Pancreas (tissue), 10 donors: ENCODE results near the gene PSTPIP2. TPM values are rescaled to one million over a fixed set of nuclear protein-coding genes. Genes with fewer than 3 reads are reported as not detected.

Source experiments
- ATAC-seq, 4 donors: fragments of 200-7000 bp; cut with Tn5 transposase; one replicate each; pipeline versions ENCODE4 v1.8.0 to v1.9.1; 2020; ENCODE audit warnings: mild to moderate bottlenecking in 4 of 4, moderate library complexity in 4 of 4
- DNase-seq, 6 donors: peaks; one replicate each; pipeline ENCODE4 v3.0.0-alpha.2; 2020
- FAIRE-seq: peaks from 2 replicates; lab custom pipeline; 2012; peaks lifted over from hg19 to GRCh38; lab: Jason Lieb, UNC
- H3K27ac ChIP-seq, 4 donors: fragments of 200-600 bp; sonication (generic); 1 replicate in 3 of 4; 2 replicates in 1 of 4; pipeline versions ENCODE4 v1.5.0 to v1.8.0; 2020
- H3K27me3 ChIP-seq, 4 donors: fragments of 200-600 bp; one replicate each; pipeline ENCODE4 v1.8.0; 2021
- H3K36me3 ChIP-seq, 3 donors: fragments of 200-600 bp; sonication (generic) in 1 of 3; one replicate each; pipeline versions ENCODE4 v1.5.0 to v1.8.0; 2020 to 2021
- H3K4me1 ChIP-seq, 3 donors: fragments of 200-600 bp; one replicate each; pipeline ENCODE4 v1.8.0; 2021
- H3K4me3 ChIP-seq, 4 donors: fragments of 200-600 bp; sonication (generic) in 2 of 4; one replicate each; pipeline versions ENCODE4 v1.5.0 to v1.8.0; 2020 to 2021
- H3K9me3 ChIP-seq, 4 donors: fragments of 200-600 bp; one replicate each; pipeline ENCODE4 v1.8.0; 2021
- CTCF ChIP-seq, 4 donors: fragments of 200-600 bp; sonication (generic) in 3 of 4; IDR thresholded peaks; one replicate each; pipeline versions ENCODE4 v1.5.0 to v1.8.0; 2021; ENCODE audit warnings: antibody characterized with exemption in 4 of 4
- WGBS, 2 donors: extraction: QIAGEN DNeasy Blood & Tissue Kit; methylation state at CpG; one replicate each; pipeline ENCODE4 v1.1.7; 2013; 5-methylcytosine and 5-hydroxymethylcytosine counted together
- intact Hi-C, 3 donors: fragments of 100-400 bp; cut with DNase I; formaldehyde crosslinking; loops; one replicate each; pipeline versions ENCODE4 v1.11.1 to v1.14.2; 2022
- polyA plus RNA-seq, 2 donors: library from polyadenylated mRNA; stranded (reverse); fragments of 200-250 nt; gene quantifications; one replicate each; pipeline ENCODE4 v1.2.3, GENCODE V29; 2013
- total RNA-seq, 6 donors: library from RNA; stranded (reverse); fragmentation: NEBNext Ultra II Directional in 4 of 6; extraction: Animal tissue kit (Norgen Biotek cat#: 25700) in 4 of 6; gene quantifications; one replicate each; pipeline versions ENCODE4 v1.2.1 to v1.2.4, GENCODE V29; 2021 to 2023
- donor health status: healthy with polysubstance abuse.
- donor health status: DM: no; HTN: no; CAD: no; lungs with moderate emphysema.
- donor health status: DM: no; HTN: no; CAD: no.
- donor health status: control.
- donor health status: control.
- donor health status: Bipolar disorder and iron deficiency.
- donor health status: DM: yes; HTN: yes; CAD: no.
- donor health status: DM: no; HTN: no; CAD: no.
- donor health status: DM: no; HTN: no; CAD: no.
- donor health status: DM: yes; HTN: yes; CAD: no.

The PSTPIP2 gene
- total and polyA plus RNA-seq, 8 donors: 2.0 to 8.5 (median 2.4) TPM

- WGBS, 2 donors: 58 to 69% methylated on average over 1 of the region's 1 CpG
- intact Hi-C loops: no loop called here
- no peak for FAIRE-seq
Measured at GRCh38 chr18:46001074-46001473, 71.0 kb downstream of the PSTPIP2 start.

GRCh38 chr18:45999536-45999935, 72.5 kb downstream of the PSTPIP2 start:
- intact Hi-C loops: no loop called here
- Histone ChIP-seq H3K27ac (no peak overlapping the region), H3K27me3 (no peaks in the 10 kb centered on the region), H3K9me3 (no peaks in the 10 kb centered on the region), H3K4me3 (no peak overlapping the region), H3K4me1 (no peaks in the 10 kb centered on the region), H3K36me3 (no peaks in the 10 kb centered on the region)
- 77 to 85% methylated on average over 3 of the region's 3 CpGs for WGBS, 2 donors
- no peak for ATAC-seq
- no peak for TF ChIP-seq CTCF (IDR thresholded peaks at IDR 0.05)
- FAIRE-seq: no peak
- no peak for DNase-seq

More at GRCh38 chr18:46001074-46001473, 71.0 kb downstream of the PSTPIP2 start:
- ATAC-seq (no peak), DNase-seq (no peak)
- no peaks in the 10 kb centered on the region for H3K36me3 ChIP-seq
- no peak overlapping the region for H3K4me3 ChIP-seq
- H3K27me3 ChIP-seq: no peaks in the 10 kb centered on the region
- H3K4me1 ChIP-seq: no peaks in the 10 kb centered on the region
- no peak for TF ChIP-seq CTCF (IDR thresholded peaks at IDR 0.05)
- no peak overlapping the region for H3K27ac ChIP-seq
- no peaks in the 10 kb centered on the region for H3K9me3 ChIP-seq

DNA sequence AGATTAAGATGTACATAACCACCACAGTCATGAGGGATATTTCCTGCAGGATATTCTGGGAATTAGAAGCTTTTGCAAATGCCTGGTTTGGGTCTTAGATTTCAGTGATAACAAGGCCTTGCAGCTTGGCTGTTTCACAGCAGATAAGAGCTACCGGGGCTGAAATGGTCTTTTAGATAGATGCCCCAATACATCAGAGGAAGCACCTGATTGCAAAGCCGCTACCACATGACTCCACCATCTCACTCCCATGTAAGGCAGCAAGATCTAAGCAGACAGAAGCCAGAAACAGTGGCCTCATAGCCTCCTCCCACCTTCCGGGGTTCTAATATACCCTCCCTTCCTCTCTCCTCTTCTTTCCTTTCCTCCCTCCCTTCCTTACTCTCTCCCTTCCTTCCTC, 73.8 kb downstream of the PSTPIP2 start:
- no peak for FAIRE-seq
- Histone ChIP-seq H3K9me3 (no peaks in the 10 kb centered on the region), H3K27ac (no peak overlapping the region), H3K27me3 (no peaks in the 10 kb centered on the region), H3K4me1 (no peaks in the 10 kb centered on the region), H3K4me3 (no peak overlapping the region), H3K36me3 (no peaks in the 10 kb centered on the region)
- DNase-seq: no peak
- intact Hi-C loops: no loop called here
- no peak for TF ChIP-seq CTCF (IDR thresholded peaks at IDR 0.05)
- no peak for ATAC-seq
- WGBS, 2 donors: 73 to 84% methylated on average over 3 of the region's 3 CpGs

DNA sequence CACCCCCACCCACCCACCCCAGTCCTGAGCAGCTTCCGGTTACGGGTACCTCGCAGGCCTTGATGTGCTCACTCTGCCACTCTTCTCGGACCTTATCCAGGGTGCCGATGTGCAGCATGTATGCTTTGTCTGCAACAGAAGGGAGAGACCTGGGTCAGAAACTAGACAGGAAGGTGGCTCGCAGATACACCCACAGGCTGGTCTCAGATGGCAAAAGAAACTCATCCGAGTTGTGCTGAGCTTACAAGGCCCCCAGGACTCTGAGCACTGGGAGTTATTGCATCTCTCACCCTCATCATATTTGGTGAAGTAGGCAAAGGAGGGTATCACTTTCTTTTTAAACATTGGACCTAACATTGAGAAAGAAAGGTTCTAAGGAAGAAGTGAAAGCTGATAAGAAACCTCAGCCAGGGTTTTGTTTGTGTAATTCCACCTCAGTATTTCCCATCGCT, 74.3 kb downstream of the PSTPIP2 start:
- TF ChIP-seq CTCF (IDR thresholded peaks at IDR 0.05): no peak
- Histone ChIP-seq H3K36me3 (no peaks in the 10 kb centered on the region), H3K9me3 (no peaks in the 10 kb centered on the region), H3K4me1 (no peaks in the 10 kb centered on the region), H3K4me3 (no peak overlapping the region), H3K27me3 (no peaks in the 10 kb centered on the region), H3K27ac (no peak overlapping the region)
- WGBS, 2 donors: 84 to 85% methylated on average over 8 of the region's 8 CpGs
- DNase-seq (no peak), FAIRE-seq (no peak), ATAC-seq (no peak)
- intact Hi-C loops: no loop called here

DNA sequence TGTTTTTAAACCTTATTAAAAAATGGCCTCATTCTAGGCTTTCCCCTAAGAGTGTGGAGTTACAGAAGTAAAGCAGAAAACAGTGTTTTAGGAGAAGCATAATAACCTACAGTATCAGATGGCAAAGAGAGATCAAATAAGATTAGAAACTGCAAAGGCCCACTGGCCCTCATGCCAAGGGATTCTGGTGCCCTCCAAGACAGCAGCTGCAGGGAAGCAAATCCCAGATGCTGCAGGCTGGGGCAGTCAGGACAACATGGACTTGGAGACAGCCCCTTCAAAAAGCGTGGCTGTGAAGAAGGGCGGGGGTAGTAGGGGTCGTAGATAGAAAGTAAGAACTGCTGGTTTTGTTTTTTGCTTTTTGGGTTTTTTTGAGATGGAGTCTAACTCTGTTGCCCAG, 76.6 kb downstream of the PSTPIP2 start:
- Histone ChIP-seq H3K27ac (no peak overlapping the region), H3K4me1 (no peaks in the 10 kb centered on the region), H3K27me3 (no peaks in the 10 kb centered on the region), H3K4me3 (no peak overlapping the region), H3K9me3 (no peaks in the 10 kb centered on the region), H3K36me3 (no peaks in the 10 kb centered on the region)
- FAIRE-seq: no peak
- DNase-seq: no peak
- ATAC-seq: no peak
- no peak for TF ChIP-seq CTCF (IDR thresholded peaks at IDR 0.05)
- intact Hi-C loops: no loop called here
- WGBS, 2 donors: 91 to 92% methylated on average over 3 of the region's 3 CpGs
